ENCODE data around the gene DCP2.

DCP2 gene

DNA sequence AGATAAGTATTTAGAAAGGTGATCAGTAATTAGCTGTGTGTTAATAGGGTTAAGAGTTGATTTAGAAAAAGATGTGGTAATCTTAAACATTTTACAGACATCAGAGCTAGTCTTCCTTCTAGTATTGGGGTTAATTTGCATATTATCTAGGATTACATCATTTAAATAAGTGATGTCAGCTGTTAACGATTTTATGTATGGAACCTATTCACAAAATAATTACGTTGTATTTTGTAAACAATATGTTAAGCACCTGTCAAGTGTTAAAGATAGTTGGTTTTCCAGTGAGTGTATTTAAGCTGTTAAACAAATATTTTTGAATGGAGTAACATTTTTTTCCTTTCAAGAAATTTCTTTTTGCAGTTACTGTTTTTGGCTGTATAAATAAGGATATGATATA is 2.2 kb downstream of the DCP2 start:
- Mint-ChIP-seq H3K4me1 (ENCODE audit: low read depth) (peaks cover 63% of the 10 kb centered on the region), H3K36me3 (peaks cover 4% of the 10 kb centered on the region), H3K4me3 (peak overlapping the region; percentile 99), H3K27me3 (no peaks in the 10 kb centered on the region), H3K9me3 (ENCODE audit: low read depth) (no peaks in the 10 kb centered on the region), H3K27ac (peak overlapping the region; percentile 50)

DNA sequence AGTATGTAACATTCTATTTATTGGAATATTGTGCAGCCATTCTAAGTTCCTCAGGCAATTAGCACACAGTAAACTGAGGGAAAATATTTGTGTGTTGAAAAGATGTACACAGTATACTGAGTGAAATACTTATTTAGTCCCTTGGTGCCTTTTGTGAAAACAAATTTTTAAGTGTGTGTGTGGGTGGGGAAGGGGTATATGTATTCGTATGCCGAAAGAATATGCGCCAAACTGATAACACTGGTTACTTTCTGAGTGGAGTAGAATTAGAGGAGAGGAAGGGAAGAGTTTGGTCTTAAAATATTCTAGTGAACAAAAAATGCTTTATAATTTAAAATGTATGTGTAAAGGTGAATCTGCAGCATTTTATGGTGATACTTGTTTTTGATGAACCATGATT is 3.1 kb downstream of the DCP2 start:
- Mint-ChIP-seq H3K27me3 (no peaks in the 10 kb centered on the region), H3K4me3 (peak overlapping the region; percentile 99), H3K9me3 (ENCODE audit: low read depth) (no peaks in the 10 kb centered on the region), H3K36me3 (peaks cover 9% of the 10 kb centered on the region), H3K27ac (peak overlapping the region; percentile 61), H3K4me1 (ENCODE audit: low read depth) (peaks cover 71% of the 10 kb centered on the region)

DNA sequence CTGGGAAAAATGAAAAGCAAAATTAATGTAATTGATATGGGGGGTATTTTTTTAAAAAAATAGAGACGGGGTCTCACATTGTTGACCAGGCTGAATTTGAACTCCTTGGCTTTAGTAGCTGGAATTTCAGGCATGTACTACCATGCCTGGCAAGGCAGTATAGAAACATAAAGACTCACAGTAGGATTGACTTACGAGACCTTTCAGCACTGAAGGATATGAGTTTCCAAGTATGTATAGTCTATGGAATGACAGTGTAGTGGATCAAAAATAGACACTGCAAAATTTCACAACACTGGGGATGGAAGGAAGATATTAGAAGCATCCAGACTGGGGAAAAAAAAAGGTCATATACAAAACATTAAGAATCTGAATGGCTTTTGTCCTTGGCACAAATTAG is 6.8 kb downstream of the DCP2 start:
- H3K4me3 Mint-ChIP-seq: no peak overlapping the region
- H3K9me3 Mint-ChIP-seq (ENCODE audit: low read depth): no peaks in the 10 kb centered on the region
- peaks cover 9% of the 10 kb centered on the region for H3K36me3 Mint-ChIP-seq
- H3K27ac Mint-ChIP-seq: no peak overlapping the region
- H3K27me3 Mint-ChIP-seq: no peaks in the 10 kb centered on the region
- peaks cover 65% of the 10 kb centered on the region for H3K4me1 Mint-ChIP-seq (ENCODE audit: low read depth)

DNA sequence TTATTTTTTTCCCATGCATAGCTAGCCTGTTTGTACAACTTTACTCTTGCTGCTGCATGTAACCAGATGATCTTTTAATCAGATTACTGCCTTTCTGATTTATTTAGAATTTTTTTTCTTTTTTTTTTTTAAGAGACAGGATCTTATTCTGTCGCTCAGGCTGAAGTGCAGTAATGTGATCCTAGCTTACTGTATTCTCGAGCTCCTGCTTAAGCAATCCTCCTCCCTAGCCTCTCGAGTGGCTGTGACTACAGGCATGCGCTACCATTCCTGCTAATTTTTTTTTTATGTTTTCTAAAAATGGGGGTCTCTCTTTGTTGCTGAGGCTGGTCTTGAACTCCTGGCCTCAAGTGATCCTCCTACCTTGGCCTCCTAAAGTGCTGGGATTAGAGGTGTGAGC is 9.6 kb downstream of the DCP2 start:
- H3K27me3 Mint-ChIP-seq: no peaks in the 10 kb centered on the region
- no peak overlapping the region for H3K27ac Mint-ChIP-seq
- no peak overlapping the region for H3K4me3 Mint-ChIP-seq
- H3K4me1 Mint-ChIP-seq (ENCODE audit: low read depth): peaks cover 59% of the 10 kb centered on the region
- no peaks in the 10 kb centered on the region for H3K9me3 Mint-ChIP-seq (ENCODE audit: low read depth)
- H3K36me3 Mint-ChIP-seq: peaks cover 9% of the 10 kb centered on the region

DNA sequence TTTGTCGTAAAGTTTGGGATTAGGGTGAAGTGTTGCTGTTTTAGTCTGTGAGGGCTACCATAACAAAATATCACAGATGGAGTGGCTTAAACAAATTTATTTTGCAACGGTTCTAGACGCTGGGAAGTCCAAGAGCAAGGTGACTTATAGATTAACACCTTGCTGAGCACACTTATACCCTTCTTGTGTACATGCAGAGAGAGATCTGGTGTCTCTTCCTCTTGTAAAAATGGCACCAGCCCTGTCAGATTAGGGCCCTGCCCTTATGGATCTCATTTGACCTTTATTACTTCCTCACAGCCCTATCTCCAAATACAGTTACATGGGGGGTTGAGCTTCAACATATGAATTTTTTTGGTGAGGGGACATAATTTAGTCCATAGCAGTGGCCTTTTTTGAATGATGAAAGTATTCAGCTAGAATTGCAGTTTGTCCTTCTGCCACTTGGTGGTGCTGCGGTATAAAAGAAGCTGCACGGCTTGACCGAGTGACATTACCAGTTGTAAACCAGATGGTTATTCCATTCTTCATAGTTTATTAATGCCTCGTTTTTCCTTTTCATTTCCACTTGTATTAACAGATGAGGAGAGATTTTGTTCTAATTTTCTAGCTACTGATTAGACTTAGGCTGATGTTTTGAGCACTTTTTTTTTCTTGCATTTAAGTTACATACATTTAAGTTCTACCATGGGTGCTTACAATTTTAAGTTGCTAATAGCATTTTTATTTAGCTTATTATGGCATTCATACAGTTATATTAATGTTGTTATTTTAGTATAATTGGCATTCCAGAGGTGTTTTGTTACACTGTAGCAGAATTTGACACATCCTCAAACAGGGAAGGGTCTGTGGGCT is 19.4 kb downstream of the DCP2 start:
- peaks cover 2% of the 10 kb centered on the region for H3K36me3 Mint-ChIP-seq
- no peaks in the 10 kb centered on the region for H3K27me3 Mint-ChIP-seq
- no peak overlapping the region for H3K27ac Mint-ChIP-seq
- H3K4me1 Mint-ChIP-seq (ENCODE audit: low read depth): peaks cover 22% of the 10 kb centered on the region
- H3K9me3 Mint-ChIP-seq (ENCODE audit: low read depth): no peaks in the 10 kb centered on the region
- H3K4me3 Mint-ChIP-seq: no peak overlapping the region

DNA sequence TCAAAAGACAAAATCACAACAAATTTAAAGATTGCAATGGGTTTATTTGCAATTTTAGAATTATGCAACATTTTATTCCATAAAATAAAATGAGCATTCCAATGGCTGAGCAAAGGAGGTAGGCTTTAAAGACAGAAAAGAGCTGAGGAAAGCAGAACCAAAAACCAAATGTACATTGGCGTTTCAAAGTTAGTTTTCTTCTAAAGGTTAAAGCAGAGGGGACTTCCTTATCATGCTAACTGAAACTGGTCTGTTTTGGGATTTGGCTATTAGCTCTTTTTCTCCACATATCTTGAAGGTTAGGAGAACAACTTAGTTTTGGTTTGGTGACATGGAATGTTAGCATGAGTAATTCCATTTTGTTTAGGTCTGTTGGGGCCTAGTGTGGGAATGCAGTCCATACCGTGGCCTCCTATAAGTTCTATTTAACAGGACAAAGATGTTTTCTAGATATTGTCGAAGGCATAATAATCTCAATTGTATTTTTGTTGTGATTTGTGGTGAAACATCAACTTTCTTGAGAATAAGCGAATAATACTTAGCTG is 20.3 kb downstream of the DCP2 start:
- peaks cover 16% of the 10 kb centered on the region for H3K4me1 Mint-ChIP-seq (ENCODE audit: low read depth)
- H3K27me3 Mint-ChIP-seq: no peaks in the 10 kb centered on the region
- no peak overlapping the region for H3K4me3 Mint-ChIP-seq
- no peaks in the 10 kb centered on the region for H3K9me3 Mint-ChIP-seq (ENCODE audit: low read depth)
- H3K27ac Mint-ChIP-seq: no peak overlapping the region
- peaks cover 4% of the 10 kb centered on the region for H3K36me3 Mint-ChIP-seq

DNA sequence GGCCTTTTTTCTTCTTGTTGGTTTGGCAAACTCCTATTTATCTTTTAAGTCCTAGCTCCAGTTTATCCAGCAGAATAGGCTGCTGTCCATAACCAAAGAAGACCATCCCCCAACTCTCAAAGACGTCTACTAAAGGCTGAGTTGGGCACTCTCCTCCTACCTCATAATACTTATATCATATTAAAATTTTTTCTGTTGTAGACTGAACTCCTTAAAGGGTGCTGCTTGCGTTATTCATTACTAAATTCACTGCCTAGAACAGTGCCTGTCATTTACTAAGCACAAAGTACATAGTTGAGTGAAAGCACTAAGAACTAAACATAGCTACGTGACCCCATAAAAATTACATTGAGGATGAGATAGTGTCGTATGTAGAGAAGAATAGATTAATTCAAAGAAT is 21.7 kb downstream of the DCP2 start:
- no peaks in the 10 kb centered on the region for H3K27me3 Mint-ChIP-seq
- no peak overlapping the region for H3K27ac Mint-ChIP-seq
- H3K4me3 Mint-ChIP-seq: no peak overlapping the region
- H3K36me3 Mint-ChIP-seq: peaks cover 7% of the 10 kb centered on the region
- no peaks in the 10 kb centered on the region for H3K9me3 Mint-ChIP-seq (ENCODE audit: low read depth)
- peaks cover 14% of the 10 kb centered on the region for H3K4me1 Mint-ChIP-seq (ENCODE audit: low read depth)

DNA sequence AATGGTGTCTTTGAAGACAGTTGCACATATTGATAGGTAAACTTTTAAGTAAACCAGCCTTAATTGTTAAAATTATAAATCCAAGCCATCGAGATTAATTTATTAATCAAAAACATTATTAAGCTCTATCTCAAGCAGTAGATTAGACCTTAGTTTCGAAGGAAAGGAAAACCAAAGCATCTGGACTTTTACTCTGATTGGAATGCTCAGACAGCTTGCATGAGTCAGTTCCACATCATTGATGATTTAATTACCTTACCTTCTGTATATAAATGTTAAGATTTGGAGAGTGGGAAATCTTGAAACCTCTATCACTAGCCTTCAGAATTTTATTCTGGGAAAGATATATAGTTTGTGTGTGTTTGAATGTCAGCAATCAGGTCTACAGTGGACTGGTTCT is 23.9 kb downstream of the DCP2 start:
- Mint-ChIP-seq H3K4me3 (no peak overlapping the region), H3K9me3 (ENCODE audit: low read depth) (no peaks in the 10 kb centered on the region), H3K36me3 (peaks cover 11% of the 10 kb centered on the region), H3K27me3 (no peaks in the 10 kb centered on the region), H3K27ac (no peak overlapping the region), H3K4me1 (ENCODE audit: low read depth) (peaks cover 14% of the 10 kb centered on the region)

DNA sequence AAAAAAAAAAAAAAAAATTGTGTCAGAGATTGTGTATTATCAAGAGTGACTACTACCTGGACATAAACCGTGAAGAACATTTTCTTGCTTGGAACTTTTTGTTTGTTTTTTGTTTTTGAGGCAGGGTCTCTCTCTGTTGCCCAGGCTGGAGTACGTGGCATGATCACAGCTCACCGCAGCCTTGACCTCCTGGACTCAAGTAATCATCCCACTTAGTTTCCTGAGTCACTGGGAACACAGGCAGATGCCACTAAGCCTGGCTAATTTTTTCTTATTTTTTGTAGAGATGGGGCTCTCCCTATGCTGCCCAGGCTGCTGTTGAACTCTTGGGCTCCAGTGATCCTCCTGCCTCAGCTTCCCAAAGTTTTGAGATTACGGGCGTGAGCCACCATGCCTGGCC is 25.8 kb downstream of the DCP2 start:
- Mint-ChIP-seq H3K4me3 (no peak overlapping the region), H3K27ac (no peak overlapping the region), H3K36me3 (peaks cover 14% of the 10 kb centered on the region), H3K9me3 (ENCODE audit: low read depth) (no peaks in the 10 kb centered on the region), H3K27me3 (no peaks in the 10 kb centered on the region), H3K4me1 (ENCODE audit: low read depth) (peaks cover 6% of the 10 kb centered on the region)

DNA sequence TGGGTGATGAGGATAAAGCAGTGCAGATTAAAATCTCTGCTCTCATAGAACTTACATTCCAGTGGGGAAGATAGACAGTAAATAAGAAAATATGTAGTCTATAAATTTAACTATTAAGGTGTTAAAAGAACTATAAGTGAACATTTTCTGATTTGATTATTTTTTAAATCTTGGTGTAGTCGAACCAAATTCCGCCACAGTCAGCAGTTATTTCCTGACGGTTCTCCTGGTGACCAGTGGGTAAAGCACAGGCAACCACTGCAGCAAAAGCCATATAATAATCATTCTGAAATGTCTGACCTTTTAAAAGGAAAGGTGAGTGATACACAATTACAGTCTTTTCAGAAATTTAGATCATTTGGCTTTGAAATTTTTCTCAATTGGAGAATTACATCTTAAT is 27.2 kb downstream of the DCP2 start:
- Mint-ChIP-seq H3K9me3 (ENCODE audit: low read depth) (no peaks in the 10 kb centered on the region), H3K27me3 (no peaks in the 10 kb centered on the region), H3K4me1 (ENCODE audit: low read depth) (peaks cover 6% of the 10 kb centered on the region), H3K36me3 (peaks cover 19% of the 10 kb centered on the region), H3K4me3 (no peak overlapping the region), H3K27ac (no peak overlapping the region)

DNA sequence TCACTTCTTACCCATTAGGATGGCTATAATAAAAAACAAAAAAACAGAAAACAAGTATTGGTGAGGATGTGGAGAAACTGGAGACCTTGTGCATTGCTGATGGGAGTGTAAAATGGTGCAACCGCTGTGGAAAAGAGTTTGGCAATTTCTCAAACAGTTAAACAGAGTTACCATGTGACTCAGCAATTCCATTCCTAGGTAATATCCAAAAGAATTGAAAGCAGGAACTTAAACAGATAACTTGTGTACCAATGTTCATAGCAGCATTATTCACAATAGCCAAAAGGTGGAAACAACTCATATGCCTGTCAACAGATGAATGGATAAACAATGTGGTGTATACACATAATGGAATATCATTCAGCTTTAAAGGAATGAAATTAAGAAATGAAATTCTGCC is 28.9 kb downstream of the DCP2 start:
- no peak overlapping the region for H3K4me3 Mint-ChIP-seq
- no peaks in the 10 kb centered on the region for H3K9me3 Mint-ChIP-seq (ENCODE audit: low read depth)
- peaks cover 22% of the 10 kb centered on the region for H3K36me3 Mint-ChIP-seq
- H3K27ac Mint-ChIP-seq: no peak overlapping the region
- H3K27me3 Mint-ChIP-seq: no peaks in the 10 kb centered on the region
- H3K4me1 Mint-ChIP-seq (ENCODE audit: low read depth): peaks cover 4% of the 10 kb centered on the region

DNA sequence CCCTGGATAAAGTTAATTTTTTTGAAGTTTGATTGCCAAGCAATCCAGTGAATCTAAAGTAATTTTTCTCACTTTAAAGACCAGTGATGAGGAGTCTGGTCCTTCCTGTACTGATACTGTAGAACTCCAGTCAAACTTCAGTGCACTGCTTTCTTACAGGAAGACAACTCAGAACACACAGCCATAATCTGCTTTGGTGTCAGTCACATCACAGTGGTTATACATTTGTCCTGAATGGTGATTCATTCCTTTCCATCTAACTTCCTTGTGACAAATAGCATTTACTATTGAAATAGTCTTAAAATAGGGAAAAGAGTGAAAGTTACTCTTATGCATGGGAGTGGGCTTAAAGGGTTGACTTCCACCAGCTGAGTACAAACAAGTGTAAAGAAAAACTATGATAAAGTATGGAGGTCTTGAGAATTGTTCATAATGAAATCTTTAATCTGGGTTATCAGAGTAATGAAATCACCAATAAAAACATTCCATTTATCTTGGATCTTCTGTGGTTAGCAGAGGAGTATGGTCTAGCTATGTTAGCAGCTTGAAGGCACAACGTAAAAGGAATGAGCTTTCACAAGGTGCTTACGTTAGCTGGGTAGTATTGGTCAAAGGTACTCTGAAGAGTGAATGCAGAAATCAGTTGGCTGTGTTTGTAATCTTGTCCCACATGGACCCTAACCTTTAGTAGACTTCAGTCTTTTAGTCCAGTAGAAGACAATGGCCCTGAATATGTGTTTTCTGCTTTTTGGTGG is 41.5 kb downstream of the DCP2 start:
- no peaks in the 10 kb centered on the region for H3K27me3 Mint-ChIP-seq
- no peak overlapping the region for H3K4me3 Mint-ChIP-seq
- no peaks in the 10 kb centered on the region for H3K9me3 Mint-ChIP-seq (ENCODE audit: low read depth)
- H3K4me1 Mint-ChIP-seq (ENCODE audit: low read depth): peaks cover 62% of the 10 kb centered on the region
- peaks cover 16% of the 10 kb centered on the region for H3K36me3 Mint-ChIP-seq
- peak overlapping the region; percentile 18 for H3K27ac Mint-ChIP-seq

DNA sequence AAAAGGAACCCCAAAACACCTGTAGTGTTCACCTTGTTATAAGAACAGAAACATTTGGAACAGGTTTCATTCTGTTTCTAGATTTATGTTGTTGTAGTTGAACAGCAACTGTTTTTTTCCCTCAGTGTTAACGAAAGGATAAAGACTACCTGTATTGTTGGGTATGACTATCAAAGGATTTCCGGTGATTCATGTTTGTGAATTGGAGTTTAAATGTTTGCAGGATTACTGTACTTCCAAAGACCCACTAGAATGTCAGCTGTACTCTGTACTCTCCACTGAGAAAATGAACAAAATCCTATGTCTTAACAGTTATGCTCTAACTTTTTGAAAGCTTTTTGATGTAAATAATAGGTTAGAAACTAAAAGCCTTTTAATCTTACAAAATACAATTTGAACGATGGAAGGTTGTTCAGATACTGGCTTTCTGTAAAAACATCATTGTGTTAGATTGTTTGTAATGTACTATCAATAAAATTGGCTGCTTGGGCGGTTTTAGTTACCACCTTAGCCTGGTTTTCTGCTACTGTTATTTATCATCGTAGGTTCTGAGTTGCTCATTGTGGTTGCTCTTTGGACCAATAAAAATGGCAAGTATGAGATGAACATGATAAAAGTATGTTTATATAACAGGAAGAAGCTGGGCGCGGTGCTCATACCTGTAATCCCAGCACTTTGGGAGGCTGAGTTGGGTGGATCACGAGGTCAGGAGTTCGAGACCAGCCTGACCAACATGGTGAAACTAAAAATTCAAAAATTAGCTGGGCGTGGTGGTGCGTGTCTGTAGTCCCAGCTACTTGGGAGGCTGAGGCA is 44.1 kb downstream of the DCP2 start:
- peak overlapping the region; percentile 7 for H3K27ac Mint-ChIP-seq
- no peaks in the 10 kb centered on the region for H3K27me3 Mint-ChIP-seq
- H3K4me3 Mint-ChIP-seq: peak overlapping the region; percentile 6
- peaks cover 14% of the 10 kb centered on the region for H3K36me3 Mint-ChIP-seq
- H3K4me1 Mint-ChIP-seq (ENCODE audit: low read depth): peaks cover 76% of the 10 kb centered on the region
- H3K9me3 Mint-ChIP-seq (ENCODE audit: low read depth): no peaks in the 10 kb centered on the region

DNA sequence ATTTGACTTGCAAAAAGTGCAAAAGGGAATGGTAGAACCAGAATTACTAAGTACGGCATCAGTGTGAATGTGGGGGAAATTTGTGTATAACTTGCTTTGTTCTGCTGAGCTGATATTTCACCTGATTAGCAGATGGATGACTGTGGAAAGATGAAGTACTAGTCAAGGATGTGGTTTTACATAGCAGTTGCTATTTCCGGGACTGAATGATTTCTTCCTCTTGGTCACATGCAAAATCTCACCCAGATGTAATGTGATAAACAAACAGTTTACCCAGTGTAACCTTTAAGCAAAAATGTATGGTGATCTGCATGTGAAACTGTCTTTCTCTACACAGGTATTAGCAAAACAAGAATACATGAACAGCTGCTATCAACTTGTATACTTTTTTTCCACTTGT is 46.1 kb downstream of the DCP2 start:
- Mint-ChIP-seq H3K36me3 (peaks cover 15% of the 10 kb centered on the region), H3K9me3 (ENCODE audit: low read depth) (no peaks in the 10 kb centered on the region), H3K4me3 (peak overlapping the region; percentile 51), H3K4me1 (ENCODE audit: low read depth) (peaks cover 69% of the 10 kb centered on the region), H3K27me3 (no peaks in the 10 kb centered on the region), H3K27ac (peak overlapping the region; percentile 83)

All from activated naive CD8-positive, alpha-beta T cell (primary cell).